NCI-H1930 (cell line): ENCODE data around the gene ANXA10.
"Not testable (repeated sequence)": the region's sequence is repeated elsewhere in the genome, so short reads cannot be mapped to it uniquely, and the experiment has no call there.

ENCODE experiments used
- DNase-seq, 2 experiments: peaks; one replicate each; lab custom pipeline; 2025; lab: John Stamatoyannopoulos, UW

Gene ANXA10

DNA sequence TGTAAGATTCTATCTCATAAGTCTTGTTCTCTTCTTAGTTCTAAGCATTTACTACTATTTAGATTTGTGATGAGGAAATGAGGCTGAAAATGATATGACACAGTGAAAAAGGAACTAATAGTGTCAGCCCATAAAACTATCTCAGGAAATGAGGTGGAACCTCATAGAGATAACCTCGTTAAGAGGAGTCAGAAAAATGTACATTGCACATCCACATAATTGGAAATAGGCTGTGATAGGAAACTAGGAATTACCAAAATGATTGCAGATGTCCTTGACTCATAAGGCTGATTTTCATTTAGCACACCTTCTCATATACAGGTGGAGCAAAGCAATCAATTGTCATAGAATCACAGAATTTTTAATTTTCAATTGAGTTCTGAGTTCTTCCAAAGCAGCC, 26.8 kb downstream of the ANXA10 start:
- no peak for DNase-seq

DNA sequence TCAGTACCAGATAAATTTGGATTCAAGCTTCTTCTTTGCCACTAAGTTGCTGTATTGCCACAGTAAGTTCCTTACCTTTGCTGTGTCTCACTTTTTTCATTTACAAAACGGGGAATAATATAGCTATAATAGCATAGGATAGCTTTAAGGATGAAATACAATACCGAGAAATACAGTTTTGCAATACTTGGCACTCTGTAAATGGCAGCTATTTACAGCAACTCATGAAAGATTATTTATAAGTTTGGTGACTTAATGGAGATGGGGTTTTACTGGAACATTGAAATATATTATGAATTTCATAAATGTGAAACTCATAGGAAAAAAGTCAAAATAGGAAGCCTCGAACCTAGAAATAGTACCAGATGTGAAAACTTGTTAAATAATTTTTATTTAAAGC, 27.6 kb downstream of the ANXA10 start:
- no peak for DNase-seq

DNA sequence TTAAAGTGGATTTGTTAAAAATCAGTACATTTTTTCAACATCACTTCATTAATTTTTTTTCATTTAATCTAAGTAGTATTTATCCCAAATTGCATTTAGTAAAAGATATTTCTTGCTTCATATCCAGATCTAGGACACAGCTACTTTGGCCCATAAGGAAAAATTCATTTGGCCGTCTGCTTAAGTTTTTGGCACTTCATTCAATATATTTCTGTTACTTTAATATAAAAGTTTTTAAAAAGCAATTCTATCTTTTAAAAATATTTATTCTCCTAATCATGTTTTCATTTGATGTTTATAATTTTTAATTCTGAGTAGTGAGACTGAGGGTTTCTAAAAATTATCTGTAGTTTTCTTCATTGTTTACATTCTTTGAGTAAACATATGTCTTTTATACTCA, 28.5 kb downstream of the ANXA10 start:
- DNase-seq: no peak

DNA sequence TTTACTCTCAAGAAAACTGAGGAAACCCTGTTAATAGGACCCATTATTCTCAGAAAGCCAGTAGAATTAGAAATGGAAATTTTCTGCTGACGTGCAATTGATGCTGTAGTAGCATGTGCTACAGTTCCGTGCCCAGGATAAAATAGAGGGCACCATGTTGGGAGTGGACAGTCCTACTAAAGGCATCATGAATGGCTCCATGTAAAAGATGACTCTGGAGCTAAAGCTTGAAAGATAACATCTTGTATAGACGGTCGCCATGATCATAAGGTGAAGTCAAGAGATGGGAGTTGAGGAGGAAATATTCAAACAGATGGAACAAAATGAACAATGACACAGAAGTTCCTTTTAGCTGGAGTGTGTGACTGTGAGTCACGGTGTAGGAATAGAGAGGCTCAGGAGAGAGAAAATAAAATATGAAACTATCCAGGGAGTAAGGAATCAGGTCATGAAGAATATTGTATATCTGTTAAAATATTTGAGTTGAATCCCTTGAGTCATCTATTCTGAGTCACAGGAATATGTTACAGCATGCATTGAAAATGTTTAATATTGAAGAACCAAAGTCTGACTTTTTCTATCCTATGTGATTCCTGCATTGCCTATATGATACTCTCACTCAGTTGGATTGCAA, 31.8 kb downstream of the ANXA10 start:
- DNase-seq: no peak

DNA sequence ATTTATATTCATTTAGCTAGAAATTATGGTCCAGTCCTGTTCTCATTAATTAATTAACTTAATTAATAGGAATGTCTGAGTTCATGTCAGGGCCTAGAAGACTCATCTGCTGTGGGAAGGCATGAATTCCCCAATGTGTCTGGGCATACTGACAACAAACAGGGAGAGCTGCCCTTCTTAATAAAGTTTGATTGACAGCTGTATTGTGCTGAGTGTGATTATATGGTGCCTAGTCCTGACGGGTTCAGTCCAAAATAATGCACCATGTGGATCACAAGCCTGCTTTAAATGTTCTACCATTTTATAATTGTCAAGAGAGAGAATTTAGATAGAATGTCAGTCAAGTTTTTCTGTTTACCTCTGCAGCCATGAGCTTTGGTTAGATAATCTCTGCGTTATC, 34.6 kb downstream of the ANXA10 start:
- DNase-seq: no peak

DNA sequence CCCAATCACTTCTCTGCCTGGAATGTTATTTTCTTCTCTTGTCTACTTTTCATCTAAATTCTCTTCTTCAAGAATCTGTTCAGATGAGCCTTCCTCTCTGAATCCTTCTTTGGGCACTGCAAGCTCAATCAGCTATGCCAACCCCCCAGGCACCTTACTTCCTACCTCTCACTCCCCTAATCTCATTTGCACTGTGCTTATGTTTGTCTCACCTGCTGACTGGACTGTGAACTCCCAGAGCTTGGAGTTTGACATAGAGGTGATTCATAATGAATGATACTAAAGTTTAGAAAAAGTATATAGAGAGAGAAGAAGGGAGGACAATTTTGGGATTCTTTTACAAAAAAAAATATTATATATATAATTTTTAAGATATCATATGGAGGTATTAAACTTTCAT, 36.3 kb downstream of the ANXA10 start:
- no peak for DNase-seq

DNA sequence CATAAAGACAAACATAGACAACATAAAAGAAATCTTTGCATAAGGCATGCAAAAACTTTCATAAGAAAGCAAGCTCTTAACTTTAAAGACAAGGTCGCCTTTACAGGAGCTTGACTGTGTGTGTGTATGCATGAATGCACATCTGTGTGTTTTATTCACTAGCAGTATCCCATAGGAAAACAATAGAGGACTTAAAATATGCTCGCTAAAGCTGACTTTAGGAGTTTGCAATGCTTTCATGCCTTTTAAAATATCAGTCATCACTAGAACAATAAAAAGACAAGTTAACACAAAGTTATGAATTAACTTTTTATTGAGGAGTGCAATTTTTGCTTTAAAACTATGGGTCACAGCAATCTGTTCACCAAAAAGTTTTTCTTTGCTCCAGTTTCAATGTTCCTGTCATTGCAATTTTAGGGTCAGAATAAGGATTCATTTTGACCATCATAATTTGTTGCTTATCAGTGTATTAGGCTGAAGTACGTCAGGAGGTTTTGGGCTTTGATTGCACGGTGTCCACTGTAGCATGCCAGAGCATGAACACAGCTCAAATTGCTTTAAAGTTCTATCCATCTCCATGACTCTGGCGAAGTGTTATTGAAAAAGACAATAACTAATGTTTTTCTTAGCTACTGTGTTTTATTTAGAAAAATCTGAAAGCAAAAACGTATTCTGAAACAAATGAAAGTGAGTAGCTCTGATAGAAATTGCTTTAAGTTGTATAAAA, 36.9 kb downstream of the ANXA10 start:
- no peak for DNase-seq

DNA sequence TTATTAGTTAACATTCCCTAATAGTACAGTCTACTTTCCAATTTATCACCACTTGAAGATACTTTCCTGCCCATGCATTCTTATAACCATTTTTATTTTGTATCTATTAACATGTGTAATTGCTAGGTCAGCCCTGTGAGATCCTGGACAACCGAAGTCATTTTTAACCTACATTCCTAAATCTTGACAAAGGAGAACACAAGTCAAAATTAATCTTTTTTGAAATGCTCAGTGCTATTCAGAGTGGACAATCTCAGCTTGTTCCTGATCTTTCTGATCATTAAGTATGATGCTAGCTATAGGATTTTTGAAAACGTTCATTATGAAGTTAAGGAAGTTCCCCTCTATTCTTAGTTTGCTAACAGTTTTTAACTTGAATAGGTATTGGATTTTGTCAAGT, 37.5 kb downstream of the ANXA10 start:
- no peak for DNase-seq

DNA sequence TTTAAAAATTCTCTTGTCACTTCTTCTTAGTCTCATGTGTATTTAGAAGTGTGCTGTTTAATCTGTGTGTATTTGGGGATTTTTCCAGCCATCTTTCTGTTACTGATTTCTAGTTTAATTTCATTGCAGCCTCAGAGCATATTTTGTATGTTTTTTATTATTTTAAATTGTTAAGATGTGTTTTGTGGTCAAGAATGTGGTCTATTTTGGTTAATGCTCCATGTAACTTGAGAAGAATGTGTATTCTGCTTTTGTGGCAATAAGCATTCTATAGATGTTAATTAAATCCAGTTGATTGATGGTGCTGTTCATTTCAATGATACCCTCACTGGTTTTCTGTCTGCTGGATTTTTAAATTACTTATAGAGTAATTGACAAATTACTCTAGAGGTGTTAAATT, 38.9 kb downstream of the ANXA10 start:
- no peak for DNase-seq

DNA sequence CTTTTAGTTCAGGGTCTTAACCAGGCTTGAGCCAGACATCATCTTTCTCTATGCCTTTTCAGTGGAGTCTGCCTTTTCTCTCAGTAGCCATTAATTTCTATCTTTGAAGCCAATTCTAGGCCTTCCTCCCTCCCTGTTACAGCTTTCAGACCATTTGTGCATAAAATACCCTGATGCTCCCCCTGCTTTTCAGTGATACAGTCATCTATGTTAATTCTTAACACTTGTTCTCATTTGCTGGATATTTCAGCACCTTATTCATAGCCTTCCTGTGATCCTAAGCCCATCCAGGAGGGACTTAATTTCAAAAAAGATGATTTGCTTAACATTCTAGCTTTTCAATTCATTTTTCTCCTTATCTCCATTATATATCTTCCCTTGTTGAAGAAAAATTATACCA, 42.3 kb downstream of the ANXA10 start:
- no peak for DNase-seq

DNA sequence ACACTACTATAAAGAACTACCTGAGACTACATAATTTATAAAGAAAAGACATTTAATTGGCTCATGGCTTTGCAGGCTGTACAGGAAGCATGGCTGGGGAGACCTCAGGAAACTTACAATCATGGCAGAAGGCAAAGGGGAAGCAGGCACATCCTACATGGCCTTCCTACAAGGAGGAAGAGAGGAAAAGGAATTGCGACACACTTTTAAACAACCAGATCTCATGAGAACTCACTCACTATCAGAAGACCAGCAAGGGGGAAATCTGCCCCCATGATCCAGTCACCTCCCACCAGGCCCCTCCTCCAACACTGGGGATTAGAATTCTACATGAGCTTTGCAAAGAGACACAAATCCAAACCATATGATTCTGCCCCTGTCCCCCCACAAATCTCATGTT, 43.5 kb downstream of the ANXA10 start:
- DNase-seq: not testable (repeated sequence)

DNA sequence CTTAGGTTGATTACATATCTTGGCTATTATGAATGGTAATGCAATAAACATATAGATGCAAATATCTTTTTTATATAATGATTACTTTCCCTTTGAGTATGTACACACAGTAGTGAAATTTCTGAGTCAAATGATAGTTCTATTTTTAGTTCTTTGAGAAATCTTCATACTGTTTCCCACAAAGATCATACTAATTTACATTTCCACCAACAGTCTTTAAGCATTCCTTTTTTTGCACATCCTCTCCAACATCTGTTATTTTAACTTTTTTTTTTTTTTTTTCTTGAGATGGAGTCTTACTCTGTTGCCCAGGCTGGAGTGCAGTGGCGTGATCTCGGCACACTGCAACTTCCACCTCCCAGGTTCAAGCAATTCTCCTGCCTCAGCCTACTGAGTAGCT, 45.4 kb downstream of the ANXA10 start:
- DNase-seq: not testable (repeated sequence)

DNA sequence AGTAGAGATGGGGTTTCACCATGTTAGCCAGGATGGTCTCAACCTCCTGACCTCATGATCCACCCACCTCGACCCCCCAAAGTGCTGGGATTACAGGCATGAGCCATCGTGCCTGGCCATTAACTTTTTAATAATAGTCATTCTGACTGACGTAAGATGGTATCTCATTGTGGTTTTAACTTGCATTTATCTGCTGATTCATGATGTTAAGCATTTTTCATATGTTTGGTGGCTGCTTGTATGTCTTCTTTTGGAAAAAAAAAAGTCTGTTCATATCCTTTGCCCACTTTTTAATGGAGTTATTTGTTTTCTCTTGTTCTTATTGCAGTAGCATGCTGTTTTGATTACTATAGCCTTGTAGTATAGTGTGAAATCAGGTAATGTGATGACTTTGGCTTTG, 45.8 kb downstream of the ANXA10 start:
- DNase-seq: no peak

DNA sequence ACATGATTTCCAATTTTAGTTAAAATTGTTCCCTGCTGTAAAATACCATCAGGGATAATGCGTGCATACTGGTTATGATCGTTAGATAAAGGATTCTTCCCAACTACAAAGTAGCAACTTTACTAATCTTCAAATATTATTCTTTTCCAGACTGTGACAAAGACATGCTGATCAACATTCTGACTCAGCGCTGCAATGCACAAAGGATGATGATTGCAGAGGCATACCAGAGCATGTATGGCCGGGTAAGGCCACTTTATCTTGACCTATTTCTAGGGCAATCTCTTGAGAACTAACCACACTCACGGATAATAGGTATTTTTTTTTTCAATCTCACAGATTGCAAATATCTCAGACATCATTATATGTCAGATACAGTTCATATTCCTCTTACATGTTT, 47.0 kb downstream of the ANXA10 start:
- DNase-seq: no peak

DNA sequence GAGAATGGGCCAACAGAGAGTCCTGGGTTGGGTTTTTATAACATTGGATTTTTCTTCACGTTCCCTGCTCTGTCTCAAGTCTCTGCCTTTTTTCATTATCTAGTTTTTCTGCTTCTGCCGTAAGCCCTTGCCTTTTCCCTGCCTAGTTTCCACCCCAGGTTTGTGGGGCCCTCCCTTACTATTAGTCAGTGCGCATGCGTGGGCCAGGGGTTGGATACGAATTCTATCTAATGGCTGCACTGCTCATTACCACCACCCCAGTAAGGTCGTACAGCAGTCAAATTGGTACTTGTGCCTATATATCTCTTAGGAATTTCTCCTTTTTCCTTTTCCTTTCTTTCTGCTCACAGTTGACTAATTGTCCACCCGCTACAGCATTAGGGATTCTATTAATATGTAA, 49.4 kb downstream of the ANXA10 start:
- no peak for DNase-seq

DNA sequence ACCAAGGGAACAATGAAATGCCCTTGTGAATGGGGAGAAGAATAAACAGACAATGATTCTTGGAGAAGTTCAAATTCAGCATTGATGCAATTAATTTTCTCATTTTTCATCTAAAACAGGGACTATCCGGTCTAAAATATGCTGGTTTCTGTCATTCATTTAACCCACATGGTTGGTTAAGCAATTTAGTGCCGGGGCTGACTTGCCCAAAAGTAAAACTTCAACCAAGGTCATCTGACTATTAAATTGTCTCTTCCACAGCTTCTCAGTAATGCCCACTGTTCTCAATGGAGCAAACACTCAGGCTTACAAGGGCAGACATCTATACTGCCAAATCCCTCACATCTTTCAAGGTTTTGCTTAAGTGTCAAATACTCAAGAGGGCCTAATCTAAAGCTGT, 51.3 kb downstream of the ANXA10 start:
- DNase-seq: no peak

DNA sequence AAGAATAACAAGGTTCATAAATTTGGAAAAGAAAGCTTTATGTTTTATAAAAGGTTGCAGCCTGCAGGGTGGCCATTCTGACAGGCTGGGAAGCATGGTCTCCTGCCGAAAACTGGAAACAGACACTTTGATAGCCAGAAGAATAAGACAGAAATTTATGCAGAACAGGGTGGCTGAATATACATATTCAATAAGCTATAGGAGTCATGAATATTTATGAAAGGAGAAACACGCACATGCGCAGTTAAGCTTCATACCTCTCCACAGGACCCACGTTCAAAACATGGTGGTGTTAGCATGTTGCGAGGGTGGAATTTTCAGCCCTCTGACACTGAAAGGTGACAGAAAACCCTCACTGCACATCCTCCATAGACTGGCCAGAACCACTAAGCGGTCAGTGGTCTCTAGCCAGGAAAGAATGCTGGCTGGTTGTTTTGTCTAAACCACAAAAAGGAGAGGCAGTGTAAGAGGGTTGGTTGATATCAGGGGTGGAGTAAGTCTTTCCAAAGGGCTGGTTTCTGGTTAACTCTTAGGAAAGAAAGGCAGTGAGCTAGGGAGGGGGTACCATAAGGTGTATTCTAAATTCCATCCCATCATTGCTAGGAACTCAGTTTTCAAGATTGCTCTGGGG, 58.2 kb downstream of the ANXA10 start:
- no peak for DNase-seq

DNA sequence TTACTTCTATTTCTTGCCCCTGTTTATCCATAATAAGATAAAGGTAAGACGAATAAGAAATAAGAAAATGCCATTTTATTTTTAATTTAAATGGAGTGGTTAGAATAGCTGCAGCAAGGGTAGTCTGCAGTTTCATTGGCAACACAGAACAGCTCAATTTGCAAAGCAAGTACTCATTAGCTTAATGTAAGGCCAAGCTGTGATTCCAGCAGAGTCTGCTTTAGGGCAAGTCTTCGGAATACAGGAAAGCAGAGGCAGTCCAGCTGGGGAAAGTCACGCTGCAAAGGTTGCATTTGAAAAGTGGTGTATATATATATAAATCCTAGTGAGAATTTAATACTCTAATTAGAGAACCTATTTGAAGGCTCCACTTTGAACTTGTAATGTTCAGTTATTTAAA, 59.0 kb downstream of the ANXA10 start:
- DNase-seq: no peak

DNA sequence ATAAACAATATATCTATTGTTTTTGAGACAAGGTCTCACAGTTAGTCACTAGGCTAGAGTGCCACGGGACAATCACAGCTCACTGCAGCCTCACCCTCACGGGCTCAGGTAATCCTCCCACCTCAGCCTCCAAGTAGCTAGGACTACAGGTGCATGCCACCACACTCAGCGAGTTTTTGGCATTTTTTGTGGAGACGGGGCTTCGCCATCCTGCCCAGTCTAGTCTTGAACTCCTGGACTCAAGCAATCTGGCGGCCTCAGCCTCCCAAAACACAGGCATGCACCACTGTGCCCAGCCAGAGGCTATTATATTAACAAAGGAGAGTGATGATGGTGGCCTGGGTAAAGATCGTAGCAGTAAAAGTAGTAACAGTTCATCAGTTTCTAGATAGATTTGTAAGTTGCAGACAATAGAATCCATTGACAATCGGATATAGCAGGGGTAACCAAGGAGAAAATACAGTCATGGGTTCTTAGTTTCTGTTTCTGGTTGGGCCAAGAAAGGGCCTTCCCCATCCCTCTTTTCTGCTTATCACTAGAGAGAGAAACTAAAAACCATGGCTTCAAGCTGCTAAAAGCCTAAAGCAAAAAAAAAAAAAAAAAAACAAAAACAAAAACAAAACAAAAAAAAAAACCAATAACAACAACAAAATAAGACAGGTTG, 60.6 kb downstream of the ANXA10 start:
- no peak for DNase-seq

DNA sequence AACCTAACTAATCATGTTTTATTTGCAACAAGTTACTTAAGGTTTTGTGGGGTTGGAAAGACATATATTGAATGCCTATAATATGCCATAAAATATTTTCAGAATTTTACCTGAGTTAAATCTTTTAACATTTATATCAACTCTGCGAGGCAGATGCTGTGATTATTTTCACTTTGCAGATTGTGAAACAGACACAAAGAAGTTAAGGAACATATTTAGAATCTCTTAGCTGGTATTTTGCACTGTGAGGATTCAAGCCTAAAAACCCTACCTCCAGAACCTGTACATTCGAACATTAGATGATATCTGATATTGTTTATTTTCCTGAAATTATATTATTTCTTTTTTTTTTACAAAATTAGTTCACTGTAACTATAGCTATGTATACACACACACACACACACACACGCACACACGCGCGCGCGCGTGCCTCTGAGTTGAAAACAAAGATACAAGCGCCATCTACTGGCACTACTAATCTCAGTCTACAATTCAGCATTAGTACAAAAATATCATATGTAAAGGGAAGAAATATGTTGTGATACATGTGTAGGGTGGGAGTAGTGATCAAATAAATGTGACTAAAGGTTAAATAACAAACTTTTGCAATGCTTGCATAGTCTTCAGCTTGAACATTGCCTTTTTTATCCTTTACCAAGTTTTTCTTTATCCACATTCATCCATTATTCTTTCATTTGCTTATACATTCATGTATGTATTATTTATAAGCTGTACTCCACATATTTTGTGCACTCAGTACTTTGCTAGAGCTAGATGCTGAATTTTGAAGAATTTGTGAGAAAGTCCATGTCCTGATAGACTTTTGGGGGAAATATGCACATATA, 61.5 kb downstream of the ANXA10 start:
- DNase-seq: peak; percentile 26 to 28

DNA sequence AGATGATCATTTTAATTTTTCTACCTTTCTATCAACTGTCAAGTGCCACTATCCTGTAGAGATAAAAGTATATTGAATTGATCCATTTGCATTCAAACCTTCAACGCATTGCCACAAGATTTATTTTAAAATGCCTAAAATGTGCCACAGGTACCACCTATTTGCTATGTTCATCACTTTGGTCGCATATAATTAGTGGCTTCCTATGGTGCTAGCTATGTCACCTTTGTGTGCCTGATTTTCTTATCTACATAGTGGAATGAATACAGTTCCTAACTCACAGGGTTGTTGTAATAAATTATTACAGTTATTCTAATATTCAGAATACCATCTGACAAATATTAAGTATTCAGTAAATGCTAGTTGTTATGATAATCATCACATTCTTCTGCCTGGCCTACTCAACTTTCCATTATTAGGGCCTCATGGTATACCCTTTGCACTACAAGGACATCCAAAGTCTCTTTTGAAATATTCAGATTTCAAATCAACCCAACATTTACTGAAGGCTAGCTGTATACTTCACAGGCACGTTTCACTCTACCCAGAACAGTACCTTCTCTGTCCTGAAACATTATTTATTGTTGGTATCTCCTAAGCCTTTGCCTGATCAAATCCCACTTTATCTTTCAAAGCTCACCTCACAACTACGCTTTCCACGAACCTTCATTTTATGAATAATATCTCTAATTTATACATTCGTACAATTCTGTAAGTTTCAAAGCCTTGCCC, 62.4 kb downstream of the ANXA10 start:
- DNase-seq: no peak
